ENCODE data around the gene ZSCAN20.

The ZSCAN20 gene

DNA sequence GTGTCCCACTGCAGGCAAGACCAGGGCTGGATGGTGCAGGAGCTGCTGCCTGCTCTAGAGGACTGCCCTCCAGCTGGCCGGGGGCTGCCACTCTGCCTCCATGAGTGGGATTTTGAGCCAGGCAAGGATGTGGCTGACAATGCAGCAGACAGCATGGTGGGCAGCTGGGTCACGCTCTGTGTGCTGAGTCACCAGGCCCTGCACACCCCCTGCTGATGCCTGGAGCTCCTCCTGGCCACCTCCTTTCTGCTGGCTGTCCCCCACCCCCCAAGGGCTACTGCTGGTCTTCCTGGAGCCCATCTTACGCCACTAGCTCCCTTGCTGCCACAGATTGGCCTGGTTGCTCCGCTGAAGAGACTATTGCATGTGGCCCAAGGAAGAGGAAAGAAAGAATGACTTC lies 3.9 kb upstream of the ZSCAN20 start:
- H3K27me3 ChIP-seq (ENCODE audit: control insufficient read depth in 1 of 2, insufficient read depth in 2 of 2, low read length in 2 of 2), result no peaks in the 10 kb centered on the region
- H3K4me1 ChIP-seq (ENCODE audit: insufficient read depth, low read length), result peaks cover 35% of the 10 kb centered on the region
- H3K9ac ChIP-seq (ENCODE audit: low read length), result no peak overlapping the region
- peak overlapping the region; percentile 53 for H3K27ac ChIP-seq (ENCODE audit: low read depth, low read length)
- H3K9me3 ChIP-seq (ENCODE audit: low read length), result no peaks in the 10 kb centered on the region
- no peaks in the 10 kb centered on the region for H3K36me3 ChIP-seq (ENCODE audit: insufficient read depth, low read length)
- H3K4me3 ChIP-seq (ENCODE audit: low read depth in 1 of 2, low read length in 2 of 2), result no peak overlapping the region

DNA sequence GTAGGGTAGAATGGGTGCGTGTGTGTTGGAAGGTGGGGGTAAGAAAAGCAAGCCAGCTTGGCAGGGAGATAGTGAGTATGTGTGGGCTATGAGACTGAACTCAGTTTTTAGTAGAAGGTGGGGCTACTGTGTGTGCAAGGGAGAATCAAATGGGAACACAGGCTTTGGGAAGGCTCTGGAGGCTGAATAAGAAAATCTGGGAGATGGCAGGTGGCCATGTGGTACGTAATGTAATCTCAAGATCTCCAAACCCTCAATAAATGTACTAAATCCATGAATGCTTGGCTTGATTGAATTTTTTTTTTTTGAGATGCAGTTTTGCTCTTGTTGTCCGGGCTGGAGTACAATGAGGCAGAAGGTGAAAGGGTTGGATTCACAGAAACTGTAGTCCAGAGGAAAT lies 3.5 kb upstream of the ZSCAN20 start:
- Histone ChIP-seq H3K27ac (ENCODE audit: low read depth, low read length) (peak overlapping the region; percentile 62), H3K4me1 (ENCODE audit: insufficient read depth, low read length) (peaks cover 39% of the 10 kb centered on the region), H3K4me3 (ENCODE audit: low read depth in 1 of 2, low read length in 2 of 2) (no peak overlapping the region), H3K9me3 (ENCODE audit: low read length) (no peaks in the 10 kb centered on the region), H3K36me3 (ENCODE audit: insufficient read depth, low read length) (no peaks in the 10 kb centered on the region), H3K27me3 (ENCODE audit: control insufficient read depth in 1 of 2, insufficient read depth in 2 of 2, low read length in 2 of 2) (no peaks in the 10 kb centered on the region), H3K9ac (ENCODE audit: low read length) (no peak overlapping the region)

DNA sequence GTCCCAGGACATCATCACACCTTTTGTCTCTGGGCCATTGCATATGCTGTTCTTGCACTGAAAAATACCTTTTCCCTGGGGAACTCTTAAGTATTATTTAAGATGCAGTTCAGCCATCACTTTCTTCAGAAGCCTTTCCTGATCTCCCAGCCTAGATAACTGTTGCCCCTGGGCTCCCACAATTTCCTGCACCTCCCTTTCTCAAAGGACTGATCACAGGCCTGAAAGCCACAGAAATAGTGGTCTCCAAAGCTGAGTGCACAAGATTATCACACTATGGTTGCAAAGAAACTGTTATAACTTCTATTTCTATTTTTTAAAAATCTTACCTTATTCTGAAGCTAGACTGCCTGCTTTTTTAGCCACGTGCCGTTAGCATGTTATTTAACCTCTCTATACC lies 2.8 kb upstream of the ZSCAN20 start:
- Histone ChIP-seq H3K27ac (ENCODE audit: low read depth, low read length) (peak overlapping the region; percentile 62), H3K4me1 (ENCODE audit: insufficient read depth, low read length) (peaks cover 39% of the 10 kb centered on the region), H3K36me3 (ENCODE audit: insufficient read depth, low read length) (no peaks in the 10 kb centered on the region), H3K27me3 (ENCODE audit: control insufficient read depth in 1 of 2, insufficient read depth in 2 of 2, low read length in 2 of 2) (no peaks in the 10 kb centered on the region), H3K9me3 (ENCODE audit: low read length) (no peaks in the 10 kb centered on the region), H3K9ac (ENCODE audit: low read length) (no peak overlapping the region), H3K4me3 (ENCODE audit: low read depth in 1 of 2, low read length in 2 of 2) (no peak overlapping the region)

DNA sequence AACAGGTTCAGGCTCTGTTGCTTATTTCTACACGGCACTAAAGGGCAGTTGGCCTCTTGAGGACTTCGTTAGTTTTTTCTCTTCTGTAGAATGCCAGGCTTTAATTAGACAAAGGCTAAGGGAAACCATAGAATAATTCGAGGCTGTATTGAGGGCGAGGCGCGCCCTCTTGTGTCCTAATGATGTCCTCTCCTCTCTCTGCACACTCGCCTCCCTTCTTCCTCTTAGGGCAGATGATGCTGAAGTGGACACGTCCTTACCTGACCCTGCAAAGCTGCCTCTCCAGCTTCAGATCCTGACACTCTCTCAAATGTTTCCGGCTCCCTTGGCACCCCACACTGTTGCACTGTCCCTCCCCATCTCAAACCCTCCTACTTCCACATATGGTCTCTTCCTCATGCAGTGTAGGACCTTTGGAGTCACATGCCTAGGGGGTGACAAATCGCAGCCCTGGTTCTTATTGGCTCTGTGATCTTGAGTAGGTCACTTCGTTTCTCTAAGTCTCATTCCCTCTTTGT lies 1.9 kb upstream of the ZSCAN20 start:
- no peaks in the 10 kb centered on the region for H3K36me3 ChIP-seq (ENCODE audit: insufficient read depth, low read length)
- H3K9ac ChIP-seq (ENCODE audit: low read length), result no peak overlapping the region
- no peaks in the 10 kb centered on the region for H3K9me3 ChIP-seq (ENCODE audit: low read length)
- H3K4me3 ChIP-seq (ENCODE audit: low read depth in 1 of 2, low read length in 2 of 2), result no peak overlapping the region
- H3K27ac ChIP-seq (ENCODE audit: low read depth, low read length), result peak overlapping the region; percentile 68
- H3K27me3 ChIP-seq (ENCODE audit: control insufficient read depth in 1 of 2, insufficient read depth in 2 of 2, low read length in 2 of 2), result no peaks in the 10 kb centered on the region
- H3K4me1 ChIP-seq (ENCODE audit: insufficient read depth, low read length), result peaks cover 39% of the 10 kb centered on the region

DNA sequence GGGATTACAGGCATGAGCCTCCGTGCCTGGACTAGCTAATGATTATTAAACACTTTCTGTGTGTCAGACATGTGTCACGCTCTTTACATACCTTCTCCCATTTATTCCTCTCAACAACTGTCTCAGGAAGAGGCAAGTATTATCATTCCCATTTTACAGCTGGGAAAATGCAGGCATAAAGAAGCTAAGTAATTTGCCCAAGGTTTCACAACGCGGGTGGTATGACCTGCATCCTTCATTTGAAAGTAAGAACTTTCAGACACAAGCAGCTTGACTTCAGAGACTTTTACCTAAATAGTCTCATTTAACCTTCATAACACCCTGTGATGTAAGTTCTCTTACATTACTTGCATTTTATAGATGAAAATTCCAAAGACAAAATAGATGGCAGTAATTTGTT lies 1.0 kb upstream of the ZSCAN20 start:
- Histone ChIP-seq H3K36me3 (ENCODE audit: insufficient read depth, low read length) (no peaks in the 10 kb centered on the region), H3K4me3 (ENCODE audit: low read depth in 1 of 2, low read length in 2 of 2) (no peak overlapping the region), H3K4me1 (ENCODE audit: insufficient read depth, low read length) (peaks cover 34% of the 10 kb centered on the region), H3K9ac (ENCODE audit: low read length) (no peak overlapping the region), H3K27me3 (ENCODE audit: control insufficient read depth in 1 of 2, insufficient read depth in 2 of 2, low read length in 2 of 2) (no peaks in the 10 kb centered on the region), H3K27ac (ENCODE audit: low read depth, low read length) (peak overlapping the region; percentile 45), H3K9me3 (ENCODE audit: low read length) (no peaks in the 10 kb centered on the region)

DNA sequence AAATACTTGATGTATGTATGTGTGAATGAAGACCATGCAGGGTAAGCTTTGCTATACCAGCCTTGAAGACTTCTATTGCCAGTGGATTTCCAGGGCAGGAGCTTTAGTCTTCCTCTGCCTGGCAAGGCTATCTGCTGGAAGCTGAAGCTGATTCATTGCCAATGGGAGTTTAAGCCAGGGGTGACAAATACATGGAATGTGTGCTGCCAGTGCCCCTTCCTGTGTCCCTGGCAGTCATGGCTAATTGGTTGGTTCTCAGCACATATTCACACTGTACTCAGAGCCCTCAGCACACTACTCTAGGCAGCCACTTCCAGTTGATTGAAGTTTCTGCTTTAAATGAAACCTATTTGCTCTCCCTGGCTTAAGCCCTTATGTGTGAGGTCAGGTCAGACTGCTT lies 1.5 kb downstream of the ZSCAN20 start:
- no peak overlapping the region for H3K27ac ChIP-seq (ENCODE audit: low read depth, low read length)
- H3K4me1 ChIP-seq (ENCODE audit: insufficient read depth, low read length), result peaks cover 29% of the 10 kb centered on the region
- H3K4me3 ChIP-seq (ENCODE audit: low read depth in 1 of 2, low read length in 2 of 2), result no peak overlapping the region
- H3K9ac ChIP-seq (ENCODE audit: low read length), result no peak overlapping the region
- no peaks in the 10 kb centered on the region for H3K9me3 ChIP-seq (ENCODE audit: low read length)
- H3K27me3 ChIP-seq (ENCODE audit: control insufficient read depth in 1 of 2, insufficient read depth in 2 of 2, low read length in 2 of 2), result no peaks in the 10 kb centered on the region
- no peaks in the 10 kb centered on the region for H3K36me3 ChIP-seq (ENCODE audit: insufficient read depth, low read length)

DNA sequence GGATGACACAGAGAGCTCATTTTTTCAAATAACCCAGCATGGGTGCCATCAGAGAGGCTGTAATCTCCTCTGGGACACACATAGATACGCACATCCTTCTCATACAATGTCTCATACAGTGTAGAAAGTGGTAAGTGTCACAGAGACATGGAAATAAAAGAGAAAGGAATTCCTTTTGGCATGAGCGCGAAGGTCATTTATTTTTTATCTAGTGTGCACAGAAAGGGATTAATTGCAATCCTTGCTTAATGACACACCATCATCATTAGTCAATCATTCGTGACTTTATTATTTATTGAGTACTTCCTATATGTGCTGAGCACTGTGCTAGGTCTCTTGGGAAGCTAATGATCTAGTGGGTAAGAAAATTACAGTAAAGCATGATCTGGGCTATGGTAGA lies 5.0 kb downstream of the ZSCAN20 start:
- H3K4me1 ChIP-seq (ENCODE audit: insufficient read depth, low read length), result peaks cover 12% of the 10 kb centered on the region
- H3K36me3 ChIP-seq (ENCODE audit: insufficient read depth, low read length), result peaks cover 19% of the 10 kb centered on the region
- H3K4me3 ChIP-seq (ENCODE audit: low read depth in 1 of 2, low read length in 2 of 2), result no peak overlapping the region
- no peaks in the 10 kb centered on the region for H3K9me3 ChIP-seq (ENCODE audit: low read length)
- no peak overlapping the region for H3K9ac ChIP-seq (ENCODE audit: low read length)
- H3K27me3 ChIP-seq (ENCODE audit: control insufficient read depth in 1 of 2, insufficient read depth in 2 of 2, low read length in 2 of 2), result no peaks in the 10 kb centered on the region
- H3K27ac ChIP-seq (ENCODE audit: low read depth, low read length), result no peak overlapping the region

DNA sequence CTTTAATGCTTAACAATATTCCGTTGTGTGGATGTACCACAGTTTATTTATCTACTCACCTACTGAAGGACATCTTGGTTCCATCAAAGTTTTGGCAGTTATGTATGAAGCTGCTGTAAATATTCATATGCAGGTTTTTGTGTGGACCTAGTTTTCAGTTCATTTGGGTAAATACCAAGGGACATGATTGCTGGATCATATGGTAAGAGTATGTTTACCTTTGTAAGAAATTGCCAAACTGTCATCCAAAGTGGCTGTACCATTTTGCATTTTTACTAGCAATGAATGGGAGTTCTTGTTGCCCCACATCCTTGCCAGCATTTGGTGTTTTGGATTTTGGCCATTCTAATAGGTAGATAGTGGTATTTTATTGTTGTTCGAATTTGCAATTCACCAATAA lies 10.0 kb downstream of the ZSCAN20 start:
- H3K9ac ChIP-seq (ENCODE audit: low read length), result no peak overlapping the region
- H3K36me3 ChIP-seq (ENCODE audit: insufficient read depth, low read length), result peaks cover 30% of the 10 kb centered on the region
- no peaks in the 10 kb centered on the region for H3K4me1 ChIP-seq (ENCODE audit: insufficient read depth, low read length)
- no peak overlapping the region for H3K4me3 ChIP-seq (ENCODE audit: low read depth in 1 of 2, low read length in 2 of 2)
- H3K27me3 ChIP-seq (ENCODE audit: control insufficient read depth in 1 of 2, insufficient read depth in 2 of 2, low read length in 2 of 2), result no peaks in the 10 kb centered on the region
- H3K27ac ChIP-seq (ENCODE audit: low read depth, low read length), result no peak overlapping the region
- H3K9me3 ChIP-seq (ENCODE audit: low read length), result no peaks in the 10 kb centered on the region

DNA sequence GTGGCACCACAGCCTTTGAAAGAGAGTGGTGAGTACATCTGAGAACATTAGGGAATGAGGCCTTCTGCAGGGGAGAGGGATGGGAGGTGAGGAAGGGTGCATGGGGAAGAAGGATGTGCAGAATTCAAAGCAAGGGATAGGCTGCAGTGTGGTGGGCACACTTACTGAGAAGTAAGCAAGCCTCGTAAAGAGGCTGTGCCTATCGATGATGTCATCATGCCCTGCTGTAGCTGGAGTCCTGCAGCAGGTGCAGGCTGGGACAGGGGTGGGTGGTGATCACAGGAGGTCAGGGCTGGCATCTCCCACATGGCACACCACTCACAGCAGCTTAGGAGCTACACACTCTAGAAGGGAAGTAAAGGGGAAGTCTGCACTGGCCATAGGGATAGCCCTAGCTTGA lies 16.2 kb downstream of the ZSCAN20 start:
- no peaks in the 10 kb centered on the region for H3K27me3 ChIP-seq (ENCODE audit: control insufficient read depth in 1 of 2, insufficient read depth in 2 of 2, low read length in 2 of 2)
- H3K36me3 ChIP-seq (ENCODE audit: insufficient read depth, low read length), result peaks cover 59% of the 10 kb centered on the region
- H3K9ac ChIP-seq (ENCODE audit: low read length), result no peak overlapping the region
- H3K4me1 ChIP-seq (ENCODE audit: insufficient read depth, low read length), result no peaks in the 10 kb centered on the region
- H3K4me3 ChIP-seq (ENCODE audit: low read depth in 1 of 2, low read length in 2 of 2), result no peak overlapping the region
- peaks cover 9% of the 10 kb centered on the region for H3K9me3 ChIP-seq (ENCODE audit: low read length)
- H3K27ac ChIP-seq (ENCODE audit: low read depth, low read length), result no peak overlapping the region

DNA sequence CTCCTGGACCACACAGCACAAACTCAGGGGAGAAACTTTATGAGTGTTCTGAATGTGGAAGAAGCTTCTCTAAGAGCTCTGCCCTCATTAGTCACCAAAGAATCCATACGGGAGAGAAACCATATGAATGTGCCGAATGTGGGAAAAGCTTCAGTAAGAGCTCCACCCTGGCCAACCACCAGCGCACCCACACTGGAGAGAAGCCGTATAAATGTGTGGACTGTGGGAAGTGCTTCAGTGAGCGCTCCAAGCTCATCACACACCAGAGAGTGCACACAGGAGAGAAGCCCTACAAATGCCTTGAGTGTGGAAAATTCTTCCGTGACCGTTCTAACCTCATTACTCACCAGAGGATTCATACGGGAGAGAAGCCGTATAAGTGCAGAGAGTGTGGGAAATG lies 22.5 kb downstream of the ZSCAN20 start:
- H3K9me3 ChIP-seq (ENCODE audit: low read length), result peaks cover 40% of the 10 kb centered on the region
- peaks cover 47% of the 10 kb centered on the region for H3K36me3 ChIP-seq (ENCODE audit: insufficient read depth, low read length)
- no peak overlapping the region for H3K27ac ChIP-seq (ENCODE audit: low read depth, low read length)
- no peak overlapping the region for H3K9ac ChIP-seq (ENCODE audit: low read length)
- H3K4me1 ChIP-seq (ENCODE audit: insufficient read depth, low read length), result no peaks in the 10 kb centered on the region
- peak overlapping the region; percentile 12 to 35 for H3K4me3 ChIP-seq (ENCODE audit: low read depth in 1 of 2, low read length in 2 of 2)
- no peaks in the 10 kb centered on the region for H3K27me3 ChIP-seq (ENCODE audit: control insufficient read depth in 1 of 2, insufficient read depth in 2 of 2, low read length in 2 of 2)

DNA sequence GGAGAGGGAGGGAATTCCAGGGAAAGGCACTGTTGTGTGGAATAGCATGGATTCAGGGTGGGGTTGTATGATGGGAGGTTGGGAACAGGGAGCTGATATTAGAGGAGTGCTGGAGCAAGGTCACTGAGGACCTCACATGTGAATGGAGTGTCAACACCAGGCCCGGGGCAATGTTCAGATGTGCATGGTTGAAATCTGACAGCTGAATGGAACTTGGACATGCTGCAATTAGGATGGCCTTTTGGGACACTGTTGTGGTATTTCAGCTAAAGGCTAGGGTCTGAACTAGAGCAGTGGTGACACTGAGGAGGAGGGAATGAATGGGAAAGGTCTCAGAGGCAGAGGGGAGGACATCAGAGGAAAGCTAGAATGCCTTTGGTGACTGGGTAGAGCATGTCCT lies 25.0 kb downstream of the ZSCAN20 start:
- H3K36me3 ChIP-seq (ENCODE audit: insufficient read depth, low read length), result peaks cover 24% of the 10 kb centered on the region
- H3K27me3 ChIP-seq (ENCODE audit: control insufficient read depth in 1 of 2, insufficient read depth in 2 of 2, low read length in 2 of 2), result no peaks in the 10 kb centered on the region
- H3K4me3 ChIP-seq (ENCODE audit: low read depth in 1 of 2, low read length in 2 of 2), result no peak overlapping the region
- H3K9ac ChIP-seq (ENCODE audit: low read length), result no peak overlapping the region
- H3K27ac ChIP-seq (ENCODE audit: low read depth, low read length), result no peak overlapping the region
- no peaks in the 10 kb centered on the region for H3K4me1 ChIP-seq (ENCODE audit: insufficient read depth, low read length)
- peaks cover 35% of the 10 kb centered on the region for H3K9me3 ChIP-seq (ENCODE audit: low read length)

DNA sequence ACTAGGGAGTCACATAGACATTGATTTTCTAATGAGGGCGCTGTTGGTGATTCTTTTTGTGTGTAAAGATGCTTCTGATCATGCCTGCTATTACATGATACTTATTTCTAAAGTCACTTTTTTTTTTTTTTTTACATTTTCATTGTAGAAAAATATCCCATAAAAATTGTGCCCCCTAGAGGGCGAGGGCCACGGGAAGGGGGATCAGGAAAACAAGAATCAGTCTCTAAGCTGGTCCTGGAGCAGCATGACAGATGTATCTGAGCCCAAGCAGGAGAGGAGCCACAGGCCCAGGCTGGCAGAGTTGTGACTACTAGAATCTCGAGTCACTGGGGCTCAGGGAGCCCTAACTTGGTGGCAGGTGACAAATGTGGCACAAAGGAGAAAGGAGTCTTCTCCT lies 28.1 kb downstream of the ZSCAN20 start:
- Histone ChIP-seq H3K27ac (ENCODE audit: low read depth, low read length) (no peak overlapping the region), H3K9me3 (ENCODE audit: low read length) (peaks cover 11% of the 10 kb centered on the region), H3K36me3 (ENCODE audit: insufficient read depth, low read length) (no peaks in the 10 kb centered on the region), H3K4me1 (ENCODE audit: insufficient read depth, low read length) (no peaks in the 10 kb centered on the region), H3K4me3 (ENCODE audit: low read depth in 1 of 2, low read length in 2 of 2) (no peak overlapping the region), H3K27me3 (ENCODE audit: control insufficient read depth in 1 of 2, insufficient read depth in 2 of 2, low read length in 2 of 2) (no peaks in the 10 kb centered on the region), H3K9ac (ENCODE audit: low read length) (no peak overlapping the region)

Data from muscle layer of colon (tissue), 2 donors.